ENCODE data around the gene HIBADH.

The HIBADH gene

DNA sequence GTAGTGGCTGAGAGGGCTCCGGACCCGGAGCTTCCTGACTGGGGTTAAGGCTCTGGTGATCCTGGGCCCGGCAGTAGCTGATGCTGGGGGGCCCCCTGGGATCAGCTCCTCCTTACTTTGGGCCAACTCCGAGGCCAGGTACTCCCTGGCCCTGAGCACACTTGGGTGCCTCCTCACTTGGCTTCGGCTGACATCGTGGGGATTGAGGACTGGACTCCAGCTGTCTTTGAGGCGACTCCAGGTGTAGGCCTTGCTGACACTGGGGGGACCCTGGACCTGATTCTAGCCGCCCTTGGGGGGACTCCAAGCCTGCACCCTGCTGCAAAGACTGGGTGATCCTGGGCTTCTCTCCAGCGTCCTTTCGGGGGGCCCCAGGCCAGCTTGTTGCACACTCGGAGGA is 170.5 kb downstream of the HIBADH start:
- H3K4me3 ChIP-seq (replicated peaks; ENCODE audit: low read depth, low read length): no peak overlapping the region
- no peak for DNase-seq (ENCODE audit: extremely low read depth, low read depth)
- TF ChIP-seq, protein P1, sequence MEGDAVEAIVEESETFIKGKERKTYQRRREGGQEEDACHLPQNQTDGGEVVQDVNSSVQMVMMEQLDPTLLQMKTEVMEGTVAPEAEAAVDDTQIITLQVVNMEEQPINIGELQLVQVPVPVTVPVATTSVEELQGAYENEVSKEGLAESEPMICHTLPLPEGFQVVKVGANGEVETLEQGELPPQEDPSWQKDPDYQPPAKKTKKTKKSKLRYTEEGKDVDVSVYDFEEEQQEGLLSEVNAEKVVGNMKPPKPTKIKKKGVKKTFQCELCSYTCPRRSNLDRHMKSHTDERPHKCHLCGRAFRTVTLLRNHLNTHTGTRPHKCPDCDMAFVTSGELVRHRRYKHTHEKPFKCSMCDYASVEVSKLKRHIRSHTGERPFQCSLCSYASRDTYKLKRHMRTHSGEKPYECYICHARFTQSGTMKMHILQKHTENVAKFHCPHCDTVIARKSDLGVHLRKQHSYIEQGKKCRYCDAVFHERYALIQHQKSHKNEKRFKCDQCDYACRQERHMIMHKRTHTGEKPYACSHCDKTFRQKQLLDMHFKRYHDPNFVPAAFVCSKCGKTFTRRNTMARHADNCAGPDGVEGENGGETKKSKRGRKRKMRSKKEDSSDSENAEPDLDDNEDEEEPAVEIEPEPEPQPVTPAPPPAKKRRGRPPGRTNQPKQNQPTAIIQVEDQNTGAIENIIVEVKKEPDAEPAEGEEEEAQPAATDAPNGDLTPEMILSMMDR (IDR thresholded peaks at IDR 0.05; ENCODE audit: low read depth, low read length, missing control alignments): no peak

DNA sequence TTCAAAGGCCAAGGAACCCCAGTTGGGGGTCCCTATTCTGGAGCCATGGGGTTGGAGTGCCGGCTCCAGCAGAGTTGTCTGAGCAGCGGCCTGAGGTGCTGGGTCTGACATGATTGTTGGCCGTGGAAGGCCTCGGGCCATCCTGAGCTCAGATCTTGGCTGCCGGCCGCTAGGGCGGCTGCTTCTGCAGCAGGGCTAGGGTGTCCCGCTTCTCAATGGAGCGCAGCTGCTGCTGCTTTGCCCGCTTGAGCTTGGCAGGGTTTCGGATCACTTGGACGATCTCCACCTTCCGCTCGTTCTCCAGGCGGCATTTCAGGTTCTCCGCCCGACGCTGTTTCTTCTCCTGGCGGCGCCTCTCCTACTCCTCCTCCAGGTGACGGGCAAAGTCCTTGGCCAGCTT is 171.1 kb downstream of the HIBADH start:
- H3K4me3 ChIP-seq (replicated peaks; ENCODE audit: low read depth, low read length): no peak overlapping the region
- TF ChIP-seq, protein P1 (IDR thresholded peaks at IDR 0.05; ENCODE audit: low read depth, low read length, missing control alignments): no peak
- DNase-seq (ENCODE audit: extremely low read depth, low read depth): no peak

DNA sequence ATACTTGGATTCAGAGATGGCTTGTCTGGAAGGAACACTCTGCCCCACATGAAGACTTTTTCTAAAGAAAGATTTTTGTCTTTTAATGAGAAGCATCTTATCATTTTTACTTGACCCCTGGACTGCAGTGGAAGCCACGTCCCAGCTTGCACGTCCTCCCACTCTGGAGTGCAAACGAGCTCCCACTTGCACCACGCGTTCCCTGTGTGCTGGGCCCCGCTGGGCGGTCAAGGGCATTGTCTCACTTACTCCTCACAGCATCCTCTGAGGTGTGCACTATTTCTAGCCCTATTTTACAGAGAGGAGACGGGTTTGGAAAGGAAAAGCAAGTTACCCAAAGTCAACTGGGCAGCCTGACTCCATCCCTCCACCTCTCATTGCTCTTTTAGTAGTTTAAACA is 175.2 kb downstream of the HIBADH start:
- TF ChIP-seq, protein P1 (IDR thresholded peaks at IDR 0.05; ENCODE audit: low read depth, low read length, missing control alignments): no peak
- no peak overlapping the region for H3K4me3 ChIP-seq (replicated peaks; ENCODE audit: low read depth, low read length)
- DNase-seq (ENCODE audit: extremely low read depth, low read depth): no peak

DNA sequence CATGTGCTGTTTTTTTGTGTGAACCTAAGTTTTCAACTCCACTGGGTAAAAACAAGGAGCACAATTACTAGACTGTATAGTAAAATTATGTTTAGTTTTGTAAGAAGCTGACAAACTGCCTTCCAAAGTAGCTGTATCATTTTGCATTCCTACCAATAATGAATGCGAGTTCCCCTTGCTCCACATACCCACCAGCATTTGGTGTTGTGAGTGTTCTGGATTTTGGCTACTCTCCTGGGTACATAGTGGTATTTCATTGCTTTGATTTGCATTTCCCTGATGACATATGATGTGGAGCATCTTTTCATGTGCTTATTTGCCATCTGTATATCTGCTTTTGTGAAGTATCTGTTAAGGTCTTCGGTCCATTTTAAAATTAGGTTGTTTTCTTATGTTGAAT is 178.2 kb downstream of the HIBADH start:
- no peak for DNase-seq (ENCODE audit: extremely low read depth, low read depth)
- TF ChIP-seq, protein P1 (IDR thresholded peaks at IDR 0.05; ENCODE audit: low read depth, low read length, missing control alignments): no peak
- no peak overlapping the region for H3K4me3 ChIP-seq (replicated peaks; ENCODE audit: low read depth, low read length)

DNA sequence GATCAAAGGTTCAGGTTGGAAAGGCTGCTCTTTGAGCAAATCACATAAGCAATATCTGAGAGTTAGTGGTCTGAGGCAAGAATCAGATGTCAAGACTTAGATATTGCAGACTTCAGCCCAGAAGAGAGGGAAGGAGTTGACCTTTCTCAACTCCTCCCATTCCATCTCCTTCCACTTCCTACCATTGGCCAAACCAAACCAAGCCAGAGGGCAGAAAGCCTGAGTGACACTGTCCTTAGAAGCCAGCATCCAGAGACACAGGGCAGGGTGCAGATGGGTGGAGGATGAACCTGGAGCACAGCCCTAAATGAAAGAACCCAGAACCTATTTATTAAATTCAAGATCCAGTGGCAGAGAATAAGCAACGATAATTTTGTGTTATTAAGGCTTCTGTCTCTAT is 180.5 kb downstream of the HIBADH start:
- H3K4me3 ChIP-seq (replicated peaks; ENCODE audit: low read depth, low read length): no peak overlapping the region
- DNase-seq (ENCODE audit: extremely low read depth, low read depth): no peak
- TF ChIP-seq, protein P1 (IDR thresholded peaks at IDR 0.05; ENCODE audit: low read depth, low read length, missing control alignments): no peak

DNA sequence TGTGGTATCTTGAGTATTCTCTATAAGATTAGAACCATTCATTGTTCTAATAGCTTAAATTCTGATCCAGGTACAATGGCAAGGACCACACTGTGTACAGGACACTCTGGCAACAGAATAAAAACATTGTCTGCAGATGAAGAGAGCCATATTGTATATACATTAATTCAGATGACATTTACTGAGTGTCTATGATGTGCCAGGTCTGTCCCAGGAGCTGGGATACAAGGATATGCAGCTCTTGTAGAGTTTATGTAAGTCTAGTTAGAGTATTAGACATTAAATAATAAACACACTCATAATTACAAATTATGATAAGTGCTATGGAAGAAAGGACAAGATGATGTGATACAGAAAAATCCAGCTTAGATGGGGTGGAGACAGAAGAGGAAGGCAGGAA is 184.1 kb downstream of the HIBADH start:
- no peak for DNase-seq (ENCODE audit: extremely low read depth, low read depth)

DNA sequence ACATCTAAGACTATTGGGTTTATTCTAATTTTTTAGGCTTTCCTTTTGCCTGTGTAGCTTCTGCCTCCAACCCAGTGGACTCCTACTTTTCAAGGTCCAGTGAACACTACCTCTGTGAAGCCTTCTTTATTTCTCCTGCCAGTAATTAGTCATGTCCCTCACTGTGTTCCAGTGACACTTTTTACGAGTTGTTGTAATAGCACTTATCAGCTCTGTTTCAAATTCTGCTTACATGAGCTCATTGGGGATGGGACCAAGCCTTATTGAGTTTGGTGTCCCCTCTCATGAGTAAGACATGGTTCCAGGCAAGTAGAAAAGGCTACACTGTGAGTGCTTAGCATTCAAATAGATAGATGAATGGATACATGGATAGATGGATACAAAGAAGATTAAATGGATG is 184.6 kb downstream of the HIBADH start:
- TF ChIP-seq, protein P1 (IDR thresholded peaks at IDR 0.05; ENCODE audit: low read depth, low read length, missing control alignments): no peak
- H3K4me3 ChIP-seq (replicated peaks; ENCODE audit: low read depth, low read length): no peak overlapping the region
- no peak for DNase-seq (ENCODE audit: extremely low read depth, low read depth)

More for the DNA sequence above, 184.1 kb downstream of the HIBADH start:
- H3K4me3 ChIP-seq (replicated peaks; ENCODE audit: low read depth, low read length): no peak overlapping the region
- TF ChIP-seq, protein P1 (IDR thresholded peaks at IDR 0.05; ENCODE audit: low read depth, low read length, missing control alignments): no peak
